ENCODE data around the gene SRGAP2B. TPM values are rescaled to one million over a fixed set of nuclear protein-coding genes. Genes with fewer than 3 reads are reported as not detected.
"Not testable (repeated sequence)": the region's sequence is repeated elsewhere in the genome, so short reads cannot be mapped to it uniquely, and the experiment has no call there.

Gene SRGAP2B
- total and polyA plus RNA-seq, 2 of the 4 experiments (the other 2 are of a cell fraction) = 15.9 to 50.7 TPM

- POLR2A ChIA-PET (ENCODE audit: unreplicated experiment); H2BK15ac ChIP-seq (ENCODE audit: low read depth, low read length); H3K4ac ChIP-seq (ENCODE audit: low read depth, low read length); H2AK5ac ChIP-seq (ENCODE audit: low read depth, low read length); H3K27me3 ChIP-seq (ENCODE audit: control insufficient read depth, insufficient read depth, low read length); H3K23ac ChIP-seq (ENCODE audit: low read depth, low read length); H2BK120ac ChIP-seq (ENCODE audit: low read depth, low read length); CTCF ChIA-PET; H3K9me1 ChIP-seq (ENCODE audit: insufficient read depth, low read length); H3K4me3 ChIP-seq (ENCODE audit: insufficient read depth, low read depth, low read length); DNase-seq; H3K4me2 ChIP-seq (ENCODE audit: low read depth, low read length); H3K4me1 ChIP-seq (ENCODE audit: control insufficient read depth, insufficient read depth, low read length); dilution Hi-C loops (cut with HindIII; ENCODE audit: low sequenced_read_pairs, unreplicated experiment); in situ Hi-C loops (cut with MboI; ENCODE audit: low sequenced_read_pairs); ATAC-seq (ENCODE audit: low read depth); BruUV-seq (replicated peaks); H2AFZ ChIP-seq (replicated peaks; ENCODE audit: low read length, poor library complexity); H3K18ac ChIP-seq (ENCODE audit: low read depth, low read length); H3K9ac ChIP-seq (ENCODE audit: low read depth, low read length); H3K27ac ChIP-seq (ENCODE audit: insufficient read depth, low read length); H2BK20ac ChIP-seq (ENCODE audit: low read depth, low read length); H2BK5ac ChIP-seq (ENCODE audit: low read depth, low read length, poor library complexity, severe bottlenecking); H3K9me3 ChIP-seq (ENCODE audit: control insufficient read depth, insufficient read depth, low read length); H3K79me1 ChIP-seq (ENCODE audit: low read depth in 1 of 2, low read length in 2 of 2); H4K20me1 ChIP-seq (ENCODE audit: insufficient read depth, low read length); H4K5ac ChIP-seq (ENCODE audit: low read depth, low read length); H3K14ac ChIP-seq (replicated peaks; ENCODE audit: low read depth, low read length); H4K91ac ChIP-seq (ENCODE audit: insufficient read depth, low read depth, low read length); H2AK9ac ChIP-seq (replicated peaks; ENCODE audit: low read depth, low read length, poor library complexity); intact Hi-C loops (cut with micrococcal nuclease); H3K36me3 ChIP-seq (ENCODE audit: control insufficient read depth, insufficient read depth, low read length); H3K56ac ChIP-seq (ENCODE audit: extremely low read depth, insufficient read depth, low read length); H4K8ac ChIP-seq (ENCODE audit: low read depth in 2 of 2, low read length in 2 of 2): not testable (repeated sequence)
- WGBS, 2 experiments (ENCODE audit: extremely low coverage in 2 of 2, insufficient read length in 1 of 2) = no CpG with 5 or more reads among the region's 2 CpGs
Observed at GRCh38 chr1:145033523-145033922, 61.6 kb downstream of the SRGAP2B start.

- not testable (repeated sequence) for ATAC-seq (ENCODE audit: low read depth)
- WGBS, 2 experiments (ENCODE audit: extremely low coverage in 2 of 2, insufficient read length in 1 of 2) = no CpG with 5 or more reads among the region's 4 CpGs
Observed at GRCh38 chr1:145027251-145027650, 67.9 kb downstream of the SRGAP2B start.

More at GRCh38 chr1:145027251-145027650, 67.9 kb downstream of the SRGAP2B start:
- H3K27ac ChIP-seq (ENCODE audit: insufficient read depth, low read length); H4K8ac ChIP-seq (ENCODE audit: low read depth in 2 of 2, low read length in 2 of 2); intact Hi-C loops (cut with micrococcal nuclease); H3K56ac ChIP-seq (ENCODE audit: extremely low read depth, insufficient read depth, low read length); H4K5ac ChIP-seq (ENCODE audit: low read depth, low read length); H3K4ac ChIP-seq (ENCODE audit: low read depth, low read length); H2AK9ac ChIP-seq (replicated peaks; ENCODE audit: low read depth, low read length, poor library complexity); H3K4me3 ChIP-seq (ENCODE audit: insufficient read depth, low read depth, low read length); BruUV-seq (replicated peaks); H2BK15ac ChIP-seq (ENCODE audit: low read depth, low read length); dilution Hi-C loops (cut with HindIII; ENCODE audit: low sequenced_read_pairs, unreplicated experiment); H3K79me1 ChIP-seq (ENCODE audit: low read depth in 1 of 2, low read length in 2 of 2); H3K14ac ChIP-seq (replicated peaks; ENCODE audit: low read depth, low read length); H3K23ac ChIP-seq (ENCODE audit: low read depth, low read length); H3K4me2 ChIP-seq (ENCODE audit: low read depth, low read length); H3K9me3 ChIP-seq (ENCODE audit: control insufficient read depth, insufficient read depth, low read length); POLR2A ChIA-PET (ENCODE audit: unreplicated experiment); H4K20me1 ChIP-seq (ENCODE audit: insufficient read depth, low read length); H3K9ac ChIP-seq (ENCODE audit: low read depth, low read length); DNase-seq; CTCF ChIA-PET; H4K91ac ChIP-seq (ENCODE audit: insufficient read depth, low read depth, low read length); H3K18ac ChIP-seq (ENCODE audit: low read depth, low read length); H3K36me3 ChIP-seq (ENCODE audit: control insufficient read depth, insufficient read depth, low read length); H3K27me3 ChIP-seq (ENCODE audit: control insufficient read depth, insufficient read depth, low read length); H2BK120ac ChIP-seq (ENCODE audit: low read depth, low read length); H2BK5ac ChIP-seq (ENCODE audit: low read depth, low read length, poor library complexity, severe bottlenecking); H2AK5ac ChIP-seq (ENCODE audit: low read depth, low read length); H2AFZ ChIP-seq (replicated peaks; ENCODE audit: low read length, poor library complexity); H2BK20ac ChIP-seq (ENCODE audit: low read depth, low read length); H3K4me1 ChIP-seq (ENCODE audit: control insufficient read depth, insufficient read depth, low read length); H3K9me1 ChIP-seq (ENCODE audit: insufficient read depth, low read length); in situ Hi-C loops (cut with MboI; ENCODE audit: low sequenced_read_pairs): not testable (repeated sequence)
